Subcutaneous adipose tissue (tissue), 4 donors: Measurements from ENCODE around the gene ACTR1A. TPM values are rescaled to one million over a fixed set of nuclear protein-coding genes. Genes with fewer than 3 reads are reported as not detected.

Experiments used
- CTCF ChIP-seq: fragments of 450-650 bp; IDR thresholded peaks from one replicate; pipeline ENCODE4 v1.5.1; 2016; ENCODE audit warnings: low read depth, mild to moderate bottlenecking, control low read depth, antibody characterized with exemption, moderate library complexity
- total RNA-seq, 4 donors: library from RNA; depleted of rRNA; stranded (reverse); fragments of >200 nt; gene quantifications; one replicate each; pipeline ENCODE4 v1.1.0, GENCODE V29; 2016

The ACTR1A gene
- total RNA-seq, 4 donors from 2014 or later: 86.0 to 147 (median 88.3) TPM

GRCh38 chr10:102457591-102458150 is 44.8 kb downstream of the ACTR1A start:
- TF ChIP-seq CTCF: no peak

GRCh38 chr10:102455893-102456471 is 46.5 kb downstream of the ACTR1A start:
- no peak for TF ChIP-seq CTCF

GRCh38 chr10:102453502-102453901 is 49.0 kb downstream of the ACTR1A start:
- no peak for TF ChIP-seq CTCF

- no peak for TF ChIP-seq CTCF
Observed at GRCh38 chr10:102452672-102453340, 49.7 kb downstream of the ACTR1A start.

GRCh38 chr10:102451105-102451969 is 51.2 kb downstream of the ACTR1A start, which contains the start of gene C10orf95:
Gene C10orf95 (minus strand): TSS chr10:102451543. CDS start chr10:102451093, 450 bp downstream.
- no peak for TF ChIP-seq CTCF

- TF ChIP-seq CTCF: no peak
Observed at GRCh38 chr10:102450374-102451104, 52.0 kb downstream of the ACTR1A start.
